ENCODE data around the gene PCDH19.

- no peak for TF ChIP-seq CTCF (IDR thresholded peaks at IDR 0.05; ENCODE audit: poor library complexity)
- TF ChIP-seq EZH2 (IDR thresholded peaks at IDR 0.05; ENCODE audit: borderline replicate concordance) = no peak
Observed at GRCh38 chrX:100440006-100440405, 29.9 kb upstream of the PCDH19 start.
